Colonic mucosa (tissue), 4 donors: ENCODE data around the gene PRKN. TPM values are rescaled to one million over a fixed set of nuclear protein-coding genes. Genes with fewer than 3 reads are reported as not detected.

Experiments
- DNase-seq: peaks from one replicate; pipeline ENCODE4 v3.0.0-alpha.2; 2020
- H3K27ac ChIP-seq: fragments of 200-600 bp; one replicate; pipeline ENCODE4 v1.8.0; 2021
- H3K27me3 ChIP-seq: fragments of 200-600 bp; one replicate; pipeline ENCODE4 v1.8.0; 2021
- H3K36me3 ChIP-seq: fragments of 200-600 bp; one replicate; pipeline ENCODE4 v1.8.0; 2021
- H3K4me1 ChIP-seq: fragments of 200-600 bp; one replicate; pipeline ENCODE4 v1.8.0; 2021; ENCODE audit warnings: mild to moderate bottlenecking
- H3K4me3 ChIP-seq: fragments of 200-600 bp; one replicate; pipeline ENCODE4 v1.8.0; 2021
- H3K9ac ChIP-seq, 2 donors: one replicate each; pipeline ENCODE4 v1.7.0; 2013; ENCODE audit warnings: control low read depth in 2 of 2, low read depth in 2 of 2, low read length in 2 of 2
- H3K9me3 ChIP-seq: fragments of 200-600 bp; one replicate; pipeline ENCODE4 v1.8.0; 2021
- intact Hi-C: fragments of 100-400 bp; cut with DNase I; formaldehyde crosslinking; loops from one replicate; pipeline ENCODE4 v1.14.1; 2022
- total RNA-seq, 2 donors: library from RNA; stranded (reverse); fragmentation: NEBNext Ultra II Directional in 1 of 2; extraction: Animal tissue kit (Norgen Biotek cat#: 25700) in 1 of 2; gene quantifications; one replicate each; pipeline ENCODE4 v1.2.1, GENCODE V29; 2021
- TF ChIP-seq, protein P1 (sequence below): fragments of 200-600 bp; IDR thresholded peaks from one replicate; pipeline ENCODE4 v1.8.0; 2022; ENCODE audit warnings: antibody characterized with exemption, mild to moderate bottlenecking
- donor health status: healthy.
- donor health status: DM: no; HTN: no; CAD: no.
- donor health status: DM: no; HTN: no; CAD: no.

The PRKN gene
- total RNA-seq, 2 donors from 2014 or later: 3.7 to 8.1 TPM

DNA sequence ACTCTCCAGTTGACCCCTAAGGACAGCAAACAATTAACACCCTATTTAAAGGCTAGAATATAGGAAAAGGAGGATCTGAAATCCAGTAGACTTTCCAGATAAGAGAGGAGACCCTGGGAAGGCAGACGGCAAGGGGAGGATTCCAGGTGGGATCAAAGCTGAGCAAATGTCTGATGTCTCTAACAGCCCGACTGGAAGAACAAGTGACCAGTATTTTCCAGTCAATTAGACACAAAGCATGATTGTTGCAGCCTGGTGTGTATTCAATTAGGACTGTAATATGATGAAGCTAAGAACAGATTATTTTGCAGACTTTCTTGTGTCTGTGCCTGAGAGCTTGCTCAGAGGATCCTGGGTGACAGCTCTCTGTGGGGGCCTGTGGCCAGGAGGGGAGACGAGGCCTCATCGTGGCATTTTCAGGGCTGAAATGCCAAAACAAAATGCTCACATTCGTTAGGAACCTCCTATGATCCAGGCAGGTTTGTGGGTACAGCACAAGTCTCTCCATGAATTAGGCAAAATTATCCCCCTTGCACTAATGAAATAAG, 981.9 kb downstream of the PRKN start:
- DNase-seq: no peak
- Histone ChIP-seq H3K4me3 (no peak overlapping the region), H3K9ac (no peak overlapping the region), H3K27me3 (no peaks in the 10 kb centered on the region), H3K9me3 (no peaks in the 10 kb centered on the region), H3K4me1 (no peaks in the 10 kb centered on the region), H3K36me3 (no peaks in the 10 kb centered on the region), H3K27ac (no peak overlapping the region)
- intact Hi-C loops: no loop called here
- TF ChIP-seq, protein P1, sequence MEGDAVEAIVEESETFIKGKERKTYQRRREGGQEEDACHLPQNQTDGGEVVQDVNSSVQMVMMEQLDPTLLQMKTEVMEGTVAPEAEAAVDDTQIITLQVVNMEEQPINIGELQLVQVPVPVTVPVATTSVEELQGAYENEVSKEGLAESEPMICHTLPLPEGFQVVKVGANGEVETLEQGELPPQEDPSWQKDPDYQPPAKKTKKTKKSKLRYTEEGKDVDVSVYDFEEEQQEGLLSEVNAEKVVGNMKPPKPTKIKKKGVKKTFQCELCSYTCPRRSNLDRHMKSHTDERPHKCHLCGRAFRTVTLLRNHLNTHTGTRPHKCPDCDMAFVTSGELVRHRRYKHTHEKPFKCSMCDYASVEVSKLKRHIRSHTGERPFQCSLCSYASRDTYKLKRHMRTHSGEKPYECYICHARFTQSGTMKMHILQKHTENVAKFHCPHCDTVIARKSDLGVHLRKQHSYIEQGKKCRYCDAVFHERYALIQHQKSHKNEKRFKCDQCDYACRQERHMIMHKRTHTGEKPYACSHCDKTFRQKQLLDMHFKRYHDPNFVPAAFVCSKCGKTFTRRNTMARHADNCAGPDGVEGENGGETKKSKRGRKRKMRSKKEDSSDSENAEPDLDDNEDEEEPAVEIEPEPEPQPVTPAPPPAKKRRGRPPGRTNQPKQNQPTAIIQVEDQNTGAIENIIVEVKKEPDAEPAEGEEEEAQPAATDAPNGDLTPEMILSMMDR: no peak

DNA sequence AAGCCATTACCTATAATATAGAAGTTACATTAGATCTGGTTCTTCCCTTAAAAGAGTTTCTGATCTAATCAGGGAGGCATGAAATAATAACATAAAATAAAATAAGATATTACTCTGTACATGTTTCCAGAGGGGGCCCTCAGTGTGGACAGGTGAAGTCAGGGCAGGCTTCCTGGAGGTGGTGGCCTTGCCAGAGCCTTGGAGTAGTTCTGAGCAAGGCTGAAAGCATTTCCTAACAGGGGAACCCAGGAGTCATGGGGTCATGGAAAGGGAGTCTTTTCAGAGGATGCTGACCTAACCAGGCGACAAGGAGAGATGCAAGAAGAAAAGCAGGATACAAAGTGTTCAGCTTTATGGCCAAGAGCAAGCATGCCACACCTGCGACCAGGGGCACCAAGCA, 982.4 kb downstream of the PRKN start:
- Histone ChIP-seq H3K36me3 (no peaks in the 10 kb centered on the region), H3K4me1 (no peaks in the 10 kb centered on the region), H3K27me3 (no peaks in the 10 kb centered on the region), H3K4me3 (no peak overlapping the region), H3K9ac (no peak overlapping the region), H3K9me3 (no peaks in the 10 kb centered on the region), H3K27ac (no peak overlapping the region)
- TF ChIP-seq, protein P1: no peak
- intact Hi-C loops: no loop called here
- no peak for DNase-seq

DNA sequence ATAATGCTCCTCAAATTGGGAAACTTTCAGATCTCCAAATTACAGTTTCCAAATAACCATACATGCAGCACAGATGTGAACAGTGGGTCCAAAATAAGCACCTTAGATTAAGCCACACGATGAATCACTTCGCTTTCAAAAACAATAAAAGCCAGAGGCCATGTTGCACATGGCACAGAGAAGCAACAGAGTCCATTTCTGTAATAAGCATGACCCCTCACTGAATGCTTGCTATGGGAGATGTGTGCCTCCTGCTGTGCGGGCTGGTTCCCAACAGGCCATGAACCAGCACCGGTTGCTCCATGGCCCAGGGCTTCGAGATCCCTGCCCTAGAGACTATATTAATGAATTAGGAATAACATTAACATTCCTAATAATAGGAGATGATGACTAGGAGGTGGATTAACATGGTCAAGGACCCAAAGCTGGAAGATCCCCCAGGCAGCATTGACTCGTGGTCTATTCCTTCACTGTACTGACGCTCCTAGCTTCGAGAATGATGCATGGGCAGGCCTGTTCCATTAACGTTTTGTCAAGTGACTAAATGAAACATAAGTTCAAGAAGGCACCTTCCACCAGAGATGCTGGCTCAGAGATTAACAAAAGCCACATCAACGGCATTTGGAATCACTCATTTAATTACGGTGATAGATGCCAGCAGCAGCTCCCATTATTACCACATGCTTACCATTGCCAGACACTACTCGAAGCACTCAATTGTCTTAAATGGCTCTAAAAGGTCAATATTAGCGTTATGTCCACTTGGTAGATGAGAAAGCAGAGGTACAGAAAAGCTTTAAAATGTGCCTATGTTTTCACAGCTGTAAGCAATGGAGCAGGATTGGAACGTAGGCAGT, 983.1 kb downstream of the PRKN start:
- no peak for DNase-seq
- TF ChIP-seq, protein P1: no peak
- H3K36me3 ChIP-seq: no peaks in the 10 kb centered on the region
- intact Hi-C loops: no loop called here
- no peaks in the 10 kb centered on the region for H3K27me3 ChIP-seq
- H3K27ac ChIP-seq: no peak overlapping the region
- no peaks in the 10 kb centered on the region for H3K4me1 ChIP-seq
- no peak overlapping the region for H3K9ac ChIP-seq
- H3K4me3 ChIP-seq: no peak overlapping the region
- no peaks in the 10 kb centered on the region for H3K9me3 ChIP-seq

DNA sequence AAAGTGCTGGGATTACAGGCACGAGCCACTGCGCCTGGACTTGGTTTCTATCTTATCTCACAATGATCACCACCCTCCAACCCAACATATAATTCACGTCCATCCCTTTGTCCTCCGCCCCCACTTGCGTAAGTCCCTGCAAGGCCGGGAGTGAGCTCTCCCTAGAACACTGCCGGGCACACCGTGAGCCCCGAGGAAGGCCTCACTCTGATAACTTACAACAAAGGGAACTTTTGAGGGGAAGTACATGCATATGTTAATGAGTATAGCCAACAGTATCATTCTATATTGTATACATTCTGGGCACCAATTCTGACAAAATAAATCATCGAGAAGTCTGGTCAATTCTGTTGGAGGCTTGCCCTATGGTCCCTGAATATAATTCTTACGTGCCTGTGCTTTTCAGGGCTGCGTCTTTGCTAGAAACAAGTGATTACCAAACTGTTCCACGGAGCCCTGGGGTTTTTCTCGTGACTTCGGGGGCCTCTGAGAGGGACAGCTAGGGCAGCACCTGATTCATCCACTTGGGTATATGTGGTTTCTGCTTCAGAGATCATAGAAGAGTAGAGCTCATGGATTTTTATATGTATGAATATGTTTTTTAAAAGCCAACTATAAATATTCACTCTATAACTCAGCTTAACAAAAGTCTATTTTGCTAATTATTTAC, 983.9 kb downstream of the PRKN start:
- Histone ChIP-seq H3K36me3 (no peaks in the 10 kb centered on the region), H3K4me1 (no peaks in the 10 kb centered on the region), H3K9ac (no peak overlapping the region), H3K27me3 (no peaks in the 10 kb centered on the region), H3K27ac (no peak overlapping the region), H3K4me3 (no peak overlapping the region), H3K9me3 (no peaks in the 10 kb centered on the region)
- intact Hi-C loops: no loop called here
- no peak for DNase-seq
- TF ChIP-seq, protein P1: no peak

DNA sequence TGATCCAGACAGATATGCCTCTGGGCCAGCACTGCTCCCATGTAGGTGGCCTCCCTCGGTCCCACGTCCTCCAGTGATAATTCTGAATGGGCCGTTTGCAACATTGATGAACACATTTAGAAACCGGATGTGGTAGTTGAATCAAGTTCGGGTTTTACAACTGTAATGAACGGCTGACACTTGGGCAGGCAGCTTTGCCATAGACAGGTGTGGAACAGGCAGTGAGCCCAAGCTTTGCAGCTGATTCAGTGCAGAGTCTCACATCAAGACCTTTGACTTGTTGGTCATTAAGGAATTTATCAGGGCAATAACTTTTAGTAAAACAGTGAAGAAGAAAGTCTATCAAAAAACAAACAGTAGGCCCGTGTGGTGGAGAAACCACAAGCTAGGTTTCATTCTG, 987.1 kb downstream of the PRKN start:
- Histone ChIP-seq H3K9ac (no peak overlapping the region), H3K27me3 (no peaks in the 10 kb centered on the region), H3K27ac (no peak overlapping the region), H3K4me1 (no peaks in the 10 kb centered on the region), H3K36me3 (no peaks in the 10 kb centered on the region), H3K4me3 (no peak overlapping the region), H3K9me3 (no peaks in the 10 kb centered on the region)
- DNase-seq: no peak
- intact Hi-C loops: no loop called here
- TF ChIP-seq, protein P1: no peak
